DOHH2 (cell line): ENCODE data around the gene PLB1.

ENCODE experiments used
- H3F3A ChIP-seq: fragments of 200-600 bp; sonication (generic), shearing (Covaris generic); 2 replicates; pipeline ENCODE4 v1.6.0; 2016; ENCODE audit warnings: antibody characterized with exemption, mild to moderate bottlenecking; ENCODE audit not compliant: control insufficient read depth, insufficient read depth
- H3K27ac ChIP-seq: fragments of 200-600 bp; sonication (generic); 2 replicates; pipeline ENCODE4 v1.5.1; 2014; ENCODE audit warnings: low read depth, mild to moderate bottlenecking, low read length, moderate library complexity
- H3K27me3 ChIP-seq: fragments of 200-600 bp; sonication (generic); 2 replicates; pipeline ENCODE4 v1.6.1; 2014; ENCODE audit warnings: mild to moderate bottlenecking, low read length, mixed read lengths; ENCODE audit not compliant: control insufficient read depth
- H3K36me3 ChIP-seq: fragments of 200-600 bp; sonication (generic); 2 replicates; pipeline ENCODE4 v1.6.1; 2014; ENCODE audit warnings: mild to moderate bottlenecking, low read length, moderate library complexity, mixed read lengths; ENCODE audit not compliant: control insufficient read depth
- H3K4me1 ChIP-seq: fragments of 200-600 bp; sonication (generic); 2 replicates; pipeline ENCODE4 v1.6.1; 2014; ENCODE audit warnings: mild to moderate bottlenecking, low read length, mixed read lengths; ENCODE audit not compliant: control insufficient read depth
- H3K4me2 ChIP-seq: fragments of 200-600 bp; sonication (generic); 2 replicates; pipeline ENCODE4 v1.6.0; 2014; ENCODE audit warnings: mild to moderate bottlenecking, low read length, moderate library complexity
- H3K4me3 ChIP-seq: fragments of 200-600 bp; sonication (generic); 2 replicates; pipeline ENCODE4 v1.5.1; 2014; ENCODE audit warnings: mild to moderate bottlenecking, low read length, mixed read lengths
- H3K79me2 ChIP-seq: fragments of 200-600 bp; sonication (generic); 2 replicates; pipeline ENCODE4 v1.6.1; 2014; ENCODE audit warnings: mild to moderate bottlenecking, low read length, mixed read lengths; ENCODE audit not compliant: control insufficient read depth
- H3K9me2 ChIP-seq: fragments of 200-600 bp; sonication (generic); replicated peaks from 2 replicates; pipeline ENCODE4 v1.6.1; 2014; ENCODE audit warnings: mild to moderate bottlenecking, low read length, mixed read lengths; ENCODE audit not compliant: control insufficient read depth
- H3K9me3 ChIP-seq: fragments of 200-600 bp; sonication (generic); 2 replicates; pipeline ENCODE4 v1.6.1; 2014; ENCODE audit warnings: antibody characterized with exemption, low read length, mixed read lengths; ENCODE audit not compliant: control insufficient read depth, insufficient read depth
- H4K20me1 ChIP-seq: fragments of 200-600 bp; sonication (generic); 2 replicates; pipeline ENCODE4 v1.6.0; 2014; ENCODE audit warnings: low read depth, mild to moderate bottlenecking, antibody characterized with exemption, low read length, moderate library complexity; ENCODE audit not compliant: control insufficient read depth, insufficient read depth
- EZH2phosphoT487 ChIP-seq: fragments of 200-600 bp; sonication (generic); IDR thresholded peaks from 2 replicates; pipeline ENCODE4 v1.6.1; 2017; ENCODE audit warnings: borderline replicate concordance, mild to moderate bottlenecking, antibody characterized with exemption, low read length, moderate library complexity, mixed read lengths
- TF ChIP-seq, protein P1 (sequence below): fragments of 200-600 bp; sonication (generic); IDR thresholded peaks from one replicate; pipeline ENCODE4 v1.5.1; 2014; ENCODE audit warnings: antibody characterized with exemption, mild to moderate bottlenecking, low read depth, low read length; ENCODE audit not compliant: poor library complexity, severe bottlenecking

Gene PLB1

DNA sequence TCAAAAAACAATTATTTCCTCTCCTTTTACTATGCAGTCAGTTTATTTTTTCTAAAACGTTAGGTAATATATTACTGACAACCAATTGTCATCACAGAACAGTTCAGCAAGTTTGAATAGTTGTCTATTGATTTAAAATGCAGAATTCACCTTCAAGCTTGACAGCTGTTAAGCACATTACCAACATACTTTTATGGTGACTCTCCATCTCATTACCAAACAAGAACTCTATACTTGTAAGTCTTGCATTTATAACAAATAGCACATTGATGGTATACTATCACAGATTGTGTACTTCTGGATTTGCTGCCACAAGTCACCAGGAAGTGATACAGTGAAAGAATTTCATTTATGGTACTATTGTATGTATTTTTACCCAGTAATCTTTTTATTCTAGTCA, 156.4 kb downstream of the PLB1 start:
- Histone ChIP-seq H3K27me3 (peaks cover 23% of the 10 kb centered on the region), H3K36me3 (no peaks in the 10 kb centered on the region), H3F3A (no peaks in the 10 kb centered on the region), H3K9me2 (no peaks in the 10 kb centered on the region), H4K20me1 (no peaks in the 10 kb centered on the region), H3K79me2 (no peaks in the 10 kb centered on the region), H3K9me3 (no peaks in the 10 kb centered on the region), H3K4me1 (peaks cover 7% of the 10 kb centered on the region), H3K4me3 (no peak overlapping the region), H3K27ac (no peak overlapping the region), H3K4me2 (no peak overlapping the region)
- no peak for TF ChIP-seq EZH2phosphoT487
- TF ChIP-seq, protein P1, sequence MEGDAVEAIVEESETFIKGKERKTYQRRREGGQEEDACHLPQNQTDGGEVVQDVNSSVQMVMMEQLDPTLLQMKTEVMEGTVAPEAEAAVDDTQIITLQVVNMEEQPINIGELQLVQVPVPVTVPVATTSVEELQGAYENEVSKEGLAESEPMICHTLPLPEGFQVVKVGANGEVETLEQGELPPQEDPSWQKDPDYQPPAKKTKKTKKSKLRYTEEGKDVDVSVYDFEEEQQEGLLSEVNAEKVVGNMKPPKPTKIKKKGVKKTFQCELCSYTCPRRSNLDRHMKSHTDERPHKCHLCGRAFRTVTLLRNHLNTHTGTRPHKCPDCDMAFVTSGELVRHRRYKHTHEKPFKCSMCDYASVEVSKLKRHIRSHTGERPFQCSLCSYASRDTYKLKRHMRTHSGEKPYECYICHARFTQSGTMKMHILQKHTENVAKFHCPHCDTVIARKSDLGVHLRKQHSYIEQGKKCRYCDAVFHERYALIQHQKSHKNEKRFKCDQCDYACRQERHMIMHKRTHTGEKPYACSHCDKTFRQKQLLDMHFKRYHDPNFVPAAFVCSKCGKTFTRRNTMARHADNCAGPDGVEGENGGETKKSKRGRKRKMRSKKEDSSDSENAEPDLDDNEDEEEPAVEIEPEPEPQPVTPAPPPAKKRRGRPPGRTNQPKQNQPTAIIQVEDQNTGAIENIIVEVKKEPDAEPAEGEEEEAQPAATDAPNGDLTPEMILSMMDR: no peak

DNA sequence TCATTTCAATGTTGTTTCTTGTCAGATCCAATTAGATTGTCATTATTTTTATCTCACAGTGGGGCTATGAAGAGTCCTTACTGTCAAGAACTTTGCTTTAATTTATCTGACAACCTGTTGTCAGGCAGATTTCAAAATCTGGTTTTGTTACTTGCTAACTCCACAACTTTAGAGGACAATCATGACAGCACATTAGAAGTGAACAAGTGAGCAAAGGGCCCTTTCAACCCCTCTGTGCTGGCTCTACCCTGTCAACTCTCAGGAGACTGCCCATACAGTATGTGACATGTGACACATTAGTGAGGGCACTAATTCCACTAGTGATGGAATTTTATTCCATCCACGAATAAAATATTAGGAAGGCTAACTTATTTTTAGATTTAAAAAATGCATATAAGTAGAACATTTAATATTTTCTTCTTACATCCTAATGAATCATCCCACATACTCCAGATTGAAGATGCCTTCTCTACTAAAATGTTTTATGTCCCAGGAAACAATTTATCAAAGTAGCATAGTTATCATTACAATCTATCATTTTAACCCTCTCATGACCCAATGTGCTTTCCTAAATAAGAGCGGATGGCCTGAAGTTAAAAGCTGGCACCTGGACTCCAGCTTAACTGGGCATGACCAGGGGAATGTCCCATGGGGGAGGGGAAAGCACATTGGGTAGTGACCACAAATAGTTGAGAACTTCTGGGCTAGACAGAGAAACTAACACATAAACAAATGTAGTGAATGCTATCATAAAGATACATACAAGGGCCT, 158.2 kb downstream of the PLB1 start:
- Histone ChIP-seq H3K4me2 (no peak overlapping the region), H3K4me1 (peaks cover 7% of the 10 kb centered on the region), H3K9me3 (peaks cover 3% of the 10 kb centered on the region; the same call in 1 of the 2 replicates), H3K4me3 (no peak overlapping the region), H3K27me3 (peaks cover 16% of the 10 kb centered on the region), H3F3A (no peaks in the 10 kb centered on the region), H3K79me2 (no peaks in the 10 kb centered on the region), H3K9me2 (no peaks in the 10 kb centered on the region), H3K27ac (no peak overlapping the region), H3K36me3 (no peaks in the 10 kb centered on the region), H4K20me1 (no peaks in the 10 kb centered on the region)
- TF ChIP-seq EZH2phosphoT487: no peak
- TF ChIP-seq, protein P1: no peak

DNA sequence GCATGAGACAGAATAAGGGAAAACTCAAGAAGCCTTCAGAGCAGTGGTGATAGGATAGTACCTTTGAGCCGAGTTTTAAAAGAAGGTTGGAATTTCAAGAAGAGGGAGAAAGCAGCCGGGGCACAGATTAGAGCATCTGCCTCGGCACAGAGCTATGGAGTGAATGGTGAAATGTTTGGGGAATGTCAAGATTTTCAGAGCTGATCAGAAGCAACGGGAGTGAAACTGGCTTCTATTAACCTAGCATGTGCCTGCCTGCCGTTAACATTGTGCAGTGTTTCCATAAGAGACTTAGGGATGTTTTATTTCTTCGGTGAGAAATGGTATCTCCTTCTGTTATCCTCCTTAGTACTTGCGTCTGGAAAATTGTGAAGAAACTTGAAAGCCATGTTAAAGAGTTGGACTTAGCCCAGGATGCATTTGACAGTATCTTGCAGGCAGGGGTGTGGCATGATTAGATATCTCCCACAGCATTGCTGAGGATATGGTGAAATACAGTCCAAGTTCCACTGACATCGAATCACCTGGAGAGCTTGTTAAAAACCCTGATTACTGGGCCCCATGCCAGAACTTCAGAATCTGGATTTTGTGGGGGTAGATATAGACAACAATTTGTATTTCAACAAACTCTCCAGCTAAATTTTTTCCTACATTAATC, 158.9 kb downstream of the PLB1 start:
- Histone ChIP-seq H3K36me3 (no peaks in the 10 kb centered on the region), H3K4me2 (no peak overlapping the region), H3K9me2 (no peaks in the 10 kb centered on the region), H3K27ac (no peak overlapping the region), H4K20me1 (no peaks in the 10 kb centered on the region), H3K4me1 (peaks cover 7% of the 10 kb centered on the region), H3K9me3 (peaks cover 6% of the 10 kb centered on the region; the same call in 1 of the 2 replicates), H3K4me3 (no peak overlapping the region), H3F3A (no peaks in the 10 kb centered on the region), H3K27me3 (peaks cover 11% of the 10 kb centered on the region), H3K79me2 (no peaks in the 10 kb centered on the region)
- TF ChIP-seq, protein P1: no peak
- TF ChIP-seq EZH2phosphoT487: no peak
